Fibroblast of villous mesenchyme (primary cell): ENCODE data around the gene EIF4G3. TPM values are rescaled to one million over a fixed set of nuclear protein-coding genes. Genes with fewer than 3 reads are reported as not detected.

ENCODE experiments used
- DNase-seq: peaks from one replicate; pipeline ENCODE4 v3.0.0-alpha.2; 2010; ENCODE audit warnings: low read depth
- H3K4me3 ChIP-seq: 2 replicates; pipeline ENCODE4 v1.5.1; 2011; ENCODE audit warnings: low read depth, mild to moderate bottlenecking, low read length
- total RNA-seq: library from RNA; depleted of rRNA; stranded (reverse); fragments of >200 nt; gene quantifications from 2 replicates; pipeline ENCODE4 v1.2.3, GENCODE V29; 2012
- TF ChIP-seq, protein P1 (sequence below): IDR thresholded peaks from 2 replicates; pipeline ENCODE4 v1.5.1; 2012; ENCODE audit warnings: low read depth, mild to moderate bottlenecking, low read length; ENCODE audit not compliant: insufficient read depth

Gene EIF4G3
- total RNA-seq, 1 donor = 66.5 TPM

DNA sequence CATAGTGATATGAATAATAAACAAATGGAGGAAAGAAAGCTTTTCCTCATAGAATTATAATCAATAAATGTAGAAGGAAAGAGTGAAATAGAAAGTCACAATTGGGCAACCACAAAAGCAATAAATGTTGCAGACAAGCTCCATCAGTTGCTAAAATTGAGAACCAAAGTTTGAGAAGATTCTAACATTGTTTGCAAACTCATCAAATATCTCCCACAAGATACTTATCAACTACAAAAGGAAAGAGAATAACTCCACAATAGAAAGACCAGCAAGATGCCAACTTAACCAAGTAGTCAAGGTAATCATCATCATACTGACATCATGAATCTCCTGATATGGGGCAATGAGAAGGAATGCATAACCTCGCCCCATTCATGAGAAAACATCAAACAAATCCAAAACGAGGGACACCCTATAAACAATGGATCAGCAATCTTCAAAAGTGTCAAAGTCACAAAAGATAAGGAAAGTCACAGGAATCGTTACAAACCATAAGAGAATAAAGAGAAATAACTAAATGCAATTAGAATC is 16.4 kb downstream of the EIF4G3 start:
- DNase-seq = no peak
- H3K4me3 ChIP-seq = no peak overlapping the region
- TF ChIP-seq, protein P1, sequence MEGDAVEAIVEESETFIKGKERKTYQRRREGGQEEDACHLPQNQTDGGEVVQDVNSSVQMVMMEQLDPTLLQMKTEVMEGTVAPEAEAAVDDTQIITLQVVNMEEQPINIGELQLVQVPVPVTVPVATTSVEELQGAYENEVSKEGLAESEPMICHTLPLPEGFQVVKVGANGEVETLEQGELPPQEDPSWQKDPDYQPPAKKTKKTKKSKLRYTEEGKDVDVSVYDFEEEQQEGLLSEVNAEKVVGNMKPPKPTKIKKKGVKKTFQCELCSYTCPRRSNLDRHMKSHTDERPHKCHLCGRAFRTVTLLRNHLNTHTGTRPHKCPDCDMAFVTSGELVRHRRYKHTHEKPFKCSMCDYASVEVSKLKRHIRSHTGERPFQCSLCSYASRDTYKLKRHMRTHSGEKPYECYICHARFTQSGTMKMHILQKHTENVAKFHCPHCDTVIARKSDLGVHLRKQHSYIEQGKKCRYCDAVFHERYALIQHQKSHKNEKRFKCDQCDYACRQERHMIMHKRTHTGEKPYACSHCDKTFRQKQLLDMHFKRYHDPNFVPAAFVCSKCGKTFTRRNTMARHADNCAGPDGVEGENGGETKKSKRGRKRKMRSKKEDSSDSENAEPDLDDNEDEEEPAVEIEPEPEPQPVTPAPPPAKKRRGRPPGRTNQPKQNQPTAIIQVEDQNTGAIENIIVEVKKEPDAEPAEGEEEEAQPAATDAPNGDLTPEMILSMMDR = no peak

DNA sequence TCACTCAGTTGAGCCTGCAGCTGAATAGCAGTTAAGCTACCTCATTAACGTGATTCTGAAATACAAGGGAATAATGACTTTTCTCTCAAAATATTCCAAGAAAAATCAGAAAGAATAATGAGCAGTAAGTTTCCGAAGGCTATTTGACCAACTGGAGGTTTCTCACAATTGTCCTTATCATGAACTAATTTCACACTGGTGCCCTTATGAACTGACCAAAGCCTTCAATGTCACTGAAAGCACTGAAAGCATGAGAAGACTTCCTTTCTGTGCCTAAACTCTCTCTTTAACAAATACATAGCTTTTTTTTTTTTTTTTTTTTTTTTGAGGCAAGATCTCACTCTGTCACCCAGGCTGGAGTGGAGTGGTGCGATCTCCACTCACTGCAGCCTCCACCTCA is 18.8 kb downstream of the EIF4G3 start:
- TF ChIP-seq, protein P1 = no peak
- no peak for DNase-seq
- no peak overlapping the region for H3K4me3 ChIP-seq

DNA sequence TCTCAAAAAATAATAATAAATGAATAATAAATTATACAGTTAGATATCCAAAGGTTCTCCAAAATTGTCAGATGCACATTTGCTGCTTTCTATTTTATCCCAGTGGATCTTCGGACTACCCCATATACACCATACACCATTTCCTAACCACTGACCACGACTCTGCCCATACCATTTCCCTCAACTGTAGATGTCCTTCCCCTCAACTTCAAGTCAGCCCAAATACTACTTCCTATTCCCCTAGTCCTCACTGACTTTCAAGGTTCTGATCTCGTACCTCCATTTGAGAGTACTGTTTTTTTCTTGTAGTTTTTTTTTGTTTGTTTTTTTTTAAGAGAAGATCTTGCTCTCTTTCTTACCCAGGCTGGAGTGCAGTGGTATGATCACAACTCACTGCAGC is 19.6 kb downstream of the EIF4G3 start:
- no peak for DNase-seq
- H3K4me3 ChIP-seq = no peak overlapping the region
- TF ChIP-seq, protein P1 = no peak

DNA sequence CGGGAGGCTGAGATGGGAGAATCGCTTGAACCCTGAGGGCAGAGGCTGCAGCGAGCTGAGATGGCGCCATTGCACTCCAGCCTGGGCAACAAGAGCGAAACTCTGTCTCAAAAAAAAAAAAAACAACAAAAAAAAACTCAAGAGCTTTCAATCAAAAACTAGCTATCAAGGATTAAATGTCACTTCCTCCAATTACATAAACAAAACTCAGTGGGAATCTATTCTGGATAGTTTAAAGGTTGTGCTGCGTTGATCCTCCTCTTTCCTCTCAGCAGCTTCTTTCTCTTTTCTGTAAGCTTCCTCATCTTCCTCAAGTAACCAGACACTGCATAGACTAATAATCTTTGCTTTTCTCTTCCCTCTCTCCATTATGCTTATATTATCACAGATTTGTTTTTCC is 20.7 kb downstream of the EIF4G3 start:
- no peak for DNase-seq
- no peak overlapping the region for H3K4me3 ChIP-seq
- TF ChIP-seq, protein P1 = no peak

DNA sequence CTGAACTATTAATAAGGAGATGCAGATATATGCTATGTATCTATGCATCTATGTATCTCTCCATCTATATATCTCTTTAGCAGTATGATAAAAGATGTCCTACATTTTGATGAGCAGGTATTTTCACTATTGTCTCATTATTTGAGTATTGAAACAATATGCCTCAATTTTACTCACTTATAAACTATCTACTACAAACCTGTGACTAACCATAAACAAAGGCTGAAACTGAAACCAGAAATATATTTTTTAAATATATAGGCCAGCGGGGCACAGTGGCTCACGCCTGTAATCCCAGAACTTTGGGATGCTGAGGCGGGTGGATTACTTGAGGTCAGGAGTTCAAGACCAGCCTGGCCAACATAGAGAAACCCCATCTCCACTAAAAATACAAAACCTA is 22.0 kb downstream of the EIF4G3 start:
- H3K4me3 ChIP-seq = no peak overlapping the region
- TF ChIP-seq, protein P1 = no peak
- no peak for DNase-seq

DNA sequence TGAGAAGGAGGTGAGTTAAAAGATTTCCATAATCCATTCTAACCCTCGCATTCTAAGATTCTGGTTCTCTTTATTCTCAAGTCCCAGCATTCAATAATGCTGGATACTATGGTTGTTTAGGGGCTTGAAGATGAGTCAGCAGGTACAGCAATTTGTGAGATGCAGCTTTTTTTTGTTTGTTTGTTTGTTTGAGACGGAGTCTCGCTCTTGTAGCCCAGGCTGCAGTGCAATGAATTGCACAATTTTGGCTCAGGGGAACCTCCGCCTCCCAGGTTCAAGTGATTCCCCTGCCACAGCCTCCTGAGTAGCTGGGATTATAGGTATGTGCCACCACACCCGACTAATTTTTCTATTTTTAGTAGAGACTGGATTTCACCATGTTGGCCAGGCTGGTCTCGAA is 23.3 kb downstream of the EIF4G3 start:
- TF ChIP-seq, protein P1 = no peak
- DNase-seq = no peak
- no peak overlapping the region for H3K4me3 ChIP-seq

DNA sequence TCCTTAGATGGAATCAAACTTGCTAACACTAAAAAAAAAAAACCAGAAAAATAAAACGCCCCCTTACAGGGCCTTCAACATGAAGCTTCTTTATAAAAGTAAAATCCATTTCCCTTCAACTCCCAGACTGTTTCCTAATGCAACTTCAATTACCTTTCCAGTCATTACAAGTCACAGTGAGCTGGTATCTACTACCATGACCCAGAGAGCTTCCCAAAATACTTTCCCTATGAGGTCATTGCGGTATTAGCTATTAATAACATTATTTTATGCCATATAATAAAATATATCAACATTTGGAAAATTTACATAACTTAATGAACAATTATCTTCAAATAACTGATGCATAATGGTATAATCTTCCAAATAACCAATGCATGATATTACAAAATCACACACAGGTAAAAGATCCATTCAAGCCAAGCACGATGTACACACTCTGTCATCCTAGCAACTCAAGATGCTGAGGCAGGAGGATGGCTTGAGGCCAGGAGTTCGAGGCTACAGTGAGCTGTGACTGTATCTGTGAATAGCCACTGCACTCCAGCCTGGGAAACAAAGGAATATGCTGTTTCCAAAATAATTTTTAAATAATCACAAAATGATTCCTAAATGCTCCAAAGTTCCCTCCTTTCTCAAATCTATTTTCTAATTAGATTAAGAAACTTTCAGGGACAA is 24.1 kb downstream of the EIF4G3 start:
- DNase-seq = no peak
- TF ChIP-seq, protein P1 = no peak

More for the DNA sequence above, 24.1 kb downstream of the EIF4G3 start:
- no peak overlapping the region for H3K4me3 ChIP-seq
